NCI-H1048 (cell line): ENCODE results near the gene ZFPL1.

Experiments
- DNase-seq: peaks from one replicate; lab custom pipeline; 2025; lab: John Stamatoyannopoulos, UW

The ZFPL1 gene

GRCh38 chr11:65059959-65060824 is 23.8 kb upstream of the ZFPL1 start:
- DNase-seq: no peak

GRCh38 chr11:65060913-65061408 is 23.1 kb upstream of the ZFPL1 start:
- DNase-seq: no peak

GRCh38 chr11:65063532-65063931 is 20.5 kb upstream of the ZFPL1 start:
- DNase-seq: no peak

- DNase-seq: no peak
Measured at GRCh38 chr11:65064847-65065240, 19.2 kb upstream of the ZFPL1 start.

GRCh38 chr11:65065851-65066250 is 18.2 kb upstream of the ZFPL1 start:
- DNase-seq: no peak

- no peak for DNase-seq
Measured at GRCh38 chr11:65066315-65066714, 17.7 kb upstream of the ZFPL1 start.

- DNase-seq: no peak
Measured at GRCh38 chr11:65066805-65067291, 17.2 kb upstream of the ZFPL1 start.

GRCh38 chr11:65067446-65067845 is 16.6 kb upstream of the ZFPL1 start:
- DNase-seq: no peak

GRCh38 chr11:65069217-65069616 is 14.8 kb upstream of the ZFPL1 start:
- no peak for DNase-seq

GRCh38 chr11:65071907-65072630 is 12.0 kb upstream of the ZFPL1 start:
- DNase-seq: no peak

GRCh38 chr11:65072631-65072966 is 11.4 kb upstream of the ZFPL1 start:
- DNase-seq: no peak

GRCh38 chr11:65077451-65077850 is 6.6 kb upstream of the ZFPL1 start:
- DNase-seq: no peak

GRCh38 chr11:65078151-65078550 is 5.9 kb upstream of the ZFPL1 start:
- DNase-seq: peak; percentile 25

- DNase-seq: no peak
Measured at GRCh38 chr11:65078786-65079342, 5.2 kb upstream of the ZFPL1 start.

GRCh38 chr11:65083134-65083833 is 738 bp upstream of the ZFPL1 start:
- DNase-seq: no peak

GRCh38 chr11:65084598-65085375 is 765 bp downstream of the ZFPL1 start:
- no peak for DNase-seq

- no peak for DNase-seq
Measured at GRCh38 chr11:65085446-65085845, 1.4 kb downstream of the ZFPL1 start.

GRCh38 chr11:65086809-65087208 is 2.8 kb downstream of the ZFPL1 start:
- no peak for DNase-seq

- DNase-seq: no peak
Measured at GRCh38 chr11:65087216-65087615, 3.2 kb downstream of the ZFPL1 start.

GRCh38 chr11:65087827-65088226 is 3.8 kb downstream of the ZFPL1 start:
- DNase-seq: no peak

- DNase-seq: no peak
Measured at GRCh38 chr11:65089621-65090020, 5.6 kb downstream of the ZFPL1 start.
